ENCODE data around the gene EPS8L1. TPM values are rescaled to one million over a fixed set of nuclear protein-coding genes. Genes with fewer than 3 reads are reported as not detected.

Gene EPS8L1
- total RNA-seq, 1 donor from 2014 or later: 30.5 TPM

DNA sequence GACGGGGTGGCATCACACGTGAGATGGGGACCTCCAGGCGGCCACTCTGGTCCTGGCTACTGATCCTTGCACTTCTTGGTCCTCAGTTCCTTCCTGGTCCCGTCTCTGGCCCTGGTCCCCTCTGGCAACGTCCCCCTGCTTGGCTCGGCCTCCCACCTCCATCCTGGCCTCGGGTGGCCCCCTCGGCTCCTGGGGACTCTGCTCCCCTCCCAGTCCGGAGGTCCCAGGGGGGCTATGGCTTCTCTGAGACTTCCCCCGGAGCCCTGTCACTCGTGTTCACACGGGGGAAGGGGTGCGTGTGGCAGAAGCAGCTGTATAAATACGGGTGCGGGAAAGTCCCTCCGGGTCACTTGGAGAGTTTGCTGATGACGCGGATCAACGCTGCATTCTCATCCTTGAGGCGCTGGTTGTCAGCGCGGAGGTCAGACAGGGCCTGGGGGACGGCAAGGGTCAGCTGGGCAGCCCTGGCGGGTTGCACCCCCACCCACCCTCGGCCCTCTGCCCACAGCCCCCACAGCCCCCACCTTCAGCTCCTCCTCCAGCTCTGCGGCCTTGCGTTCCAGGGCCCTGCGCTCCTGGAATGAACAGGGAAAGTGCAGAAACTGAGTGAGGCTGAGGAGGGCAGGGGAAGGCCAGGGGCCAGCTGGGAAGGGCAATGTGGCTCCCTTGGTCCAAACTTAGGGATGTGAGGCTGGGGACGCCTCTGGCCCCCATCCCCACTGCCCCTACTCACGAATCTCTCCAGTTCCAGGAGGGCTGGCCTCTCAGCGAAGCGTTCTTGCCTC lies 15.6 kb downstream of the EPS8L1 start:
- H3K4me3 ChIP-seq (ENCODE audit: low read depth, low read length): no peak overlapping the region
- TF ChIP-seq, protein P1, sequence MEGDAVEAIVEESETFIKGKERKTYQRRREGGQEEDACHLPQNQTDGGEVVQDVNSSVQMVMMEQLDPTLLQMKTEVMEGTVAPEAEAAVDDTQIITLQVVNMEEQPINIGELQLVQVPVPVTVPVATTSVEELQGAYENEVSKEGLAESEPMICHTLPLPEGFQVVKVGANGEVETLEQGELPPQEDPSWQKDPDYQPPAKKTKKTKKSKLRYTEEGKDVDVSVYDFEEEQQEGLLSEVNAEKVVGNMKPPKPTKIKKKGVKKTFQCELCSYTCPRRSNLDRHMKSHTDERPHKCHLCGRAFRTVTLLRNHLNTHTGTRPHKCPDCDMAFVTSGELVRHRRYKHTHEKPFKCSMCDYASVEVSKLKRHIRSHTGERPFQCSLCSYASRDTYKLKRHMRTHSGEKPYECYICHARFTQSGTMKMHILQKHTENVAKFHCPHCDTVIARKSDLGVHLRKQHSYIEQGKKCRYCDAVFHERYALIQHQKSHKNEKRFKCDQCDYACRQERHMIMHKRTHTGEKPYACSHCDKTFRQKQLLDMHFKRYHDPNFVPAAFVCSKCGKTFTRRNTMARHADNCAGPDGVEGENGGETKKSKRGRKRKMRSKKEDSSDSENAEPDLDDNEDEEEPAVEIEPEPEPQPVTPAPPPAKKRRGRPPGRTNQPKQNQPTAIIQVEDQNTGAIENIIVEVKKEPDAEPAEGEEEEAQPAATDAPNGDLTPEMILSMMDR (IDR thresholded peaks at IDR 0.05; ENCODE audit: insufficient read depth, low read length, poor library complexity, severe bottlenecking): no peak
- peaks cover 4% of the 10 kb centered on the region for H3K36me3 ChIP-seq (ENCODE audit: control insufficient read depth, insufficient read depth, low read length)
- DNase-seq (ENCODE audit: low read depth): no peak
- H3K27me3 ChIP-seq (ENCODE audit: control insufficient read depth, insufficient read depth, low read length): no peaks in the 10 kb centered on the region

DNA sequence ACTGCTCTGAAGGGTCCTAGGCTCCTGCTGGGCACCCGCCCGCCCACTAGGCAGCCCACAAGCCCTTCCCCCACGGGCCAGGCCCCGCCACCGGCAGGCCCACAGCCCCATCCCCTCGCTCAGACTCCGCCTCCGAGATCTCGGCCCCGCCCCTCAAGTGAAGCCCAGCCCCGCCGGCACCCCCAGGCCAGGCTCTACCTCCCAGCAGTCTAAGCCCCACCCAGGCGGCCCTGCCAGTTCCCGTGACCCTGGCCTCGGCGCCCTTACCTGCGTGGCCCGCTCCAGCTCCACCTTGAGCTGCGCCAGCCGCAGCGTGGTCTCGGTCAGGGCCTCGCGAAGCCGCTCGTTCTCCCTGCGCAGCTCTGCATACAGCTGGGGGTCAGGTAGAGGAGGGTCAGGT lies 16.3 kb downstream of the EPS8L1 start:
- DNase-seq (ENCODE audit: low read depth): no peak
- Histone ChIP-seq H3K27me3 (ENCODE audit: control insufficient read depth, insufficient read depth, low read length) (no peaks in the 10 kb centered on the region), H3K4me3 (ENCODE audit: low read depth, low read length) (no peak overlapping the region), H3K36me3 (ENCODE audit: control insufficient read depth, insufficient read depth, low read length) (peaks cover 4% of the 10 kb centered on the region)
- TF ChIP-seq, protein P1 (IDR thresholded peaks at IDR 0.05; ENCODE audit: insufficient read depth, low read length, poor library complexity, severe bottlenecking): no peak

DNA sequence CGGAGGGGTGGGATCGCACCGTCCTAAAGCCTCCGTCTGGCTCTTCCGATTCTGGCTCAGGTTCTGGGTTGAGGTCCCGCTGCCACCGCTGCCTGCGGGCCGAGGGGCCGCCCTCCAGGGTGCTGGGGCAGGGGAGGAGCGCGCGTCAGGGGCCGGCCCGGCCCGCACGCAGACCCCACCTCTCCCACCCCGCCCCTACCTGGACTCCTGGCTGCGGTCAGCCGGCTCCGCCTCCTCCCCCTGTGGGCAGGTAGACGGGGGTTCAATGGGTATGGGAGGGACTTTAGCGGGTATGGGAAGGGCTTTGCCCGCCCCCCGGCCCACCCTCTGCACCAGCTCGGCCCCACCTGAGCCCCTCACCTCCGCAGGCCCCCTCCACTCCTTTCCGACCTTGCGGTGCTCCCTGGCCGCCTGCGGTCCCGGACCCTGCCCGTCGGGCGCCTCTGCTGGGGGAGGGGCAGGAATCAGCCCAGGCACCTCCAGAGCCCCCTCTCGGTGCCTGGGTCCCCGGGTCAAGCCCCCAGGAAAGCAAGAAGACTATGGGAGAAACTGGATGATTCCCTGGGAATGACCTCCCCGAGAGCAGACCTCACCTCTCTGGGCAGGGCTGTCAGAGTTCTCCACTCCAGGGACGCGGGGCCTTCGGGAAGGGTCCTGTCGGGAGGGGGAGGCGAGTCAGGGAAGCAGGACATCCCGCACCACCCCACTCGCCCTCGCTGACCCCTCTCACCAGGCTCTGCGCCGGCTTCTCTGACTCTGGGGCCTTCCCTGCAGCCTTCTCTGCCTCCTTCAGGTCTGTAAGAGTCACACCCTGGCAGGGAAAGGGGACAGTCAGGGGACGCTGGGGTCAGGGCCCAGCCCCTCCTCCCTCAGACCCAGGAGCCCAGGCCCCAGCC lies 17.0 kb downstream of the EPS8L1 start:
- DNase-seq (ENCODE audit: low read depth): no peak
- TF ChIP-seq, protein P1 (IDR thresholded peaks at IDR 0.05; ENCODE audit: insufficient read depth, low read length, poor library complexity, severe bottlenecking): no peak
- Histone ChIP-seq H3K27me3 (ENCODE audit: control insufficient read depth, insufficient read depth, low read length) (no peaks in the 10 kb centered on the region), H3K36me3 (ENCODE audit: control insufficient read depth, insufficient read depth, low read length) (peaks cover 4% of the 10 kb centered on the region), H3K4me3 (ENCODE audit: low read depth, low read length) (no peak overlapping the region)

DNA sequence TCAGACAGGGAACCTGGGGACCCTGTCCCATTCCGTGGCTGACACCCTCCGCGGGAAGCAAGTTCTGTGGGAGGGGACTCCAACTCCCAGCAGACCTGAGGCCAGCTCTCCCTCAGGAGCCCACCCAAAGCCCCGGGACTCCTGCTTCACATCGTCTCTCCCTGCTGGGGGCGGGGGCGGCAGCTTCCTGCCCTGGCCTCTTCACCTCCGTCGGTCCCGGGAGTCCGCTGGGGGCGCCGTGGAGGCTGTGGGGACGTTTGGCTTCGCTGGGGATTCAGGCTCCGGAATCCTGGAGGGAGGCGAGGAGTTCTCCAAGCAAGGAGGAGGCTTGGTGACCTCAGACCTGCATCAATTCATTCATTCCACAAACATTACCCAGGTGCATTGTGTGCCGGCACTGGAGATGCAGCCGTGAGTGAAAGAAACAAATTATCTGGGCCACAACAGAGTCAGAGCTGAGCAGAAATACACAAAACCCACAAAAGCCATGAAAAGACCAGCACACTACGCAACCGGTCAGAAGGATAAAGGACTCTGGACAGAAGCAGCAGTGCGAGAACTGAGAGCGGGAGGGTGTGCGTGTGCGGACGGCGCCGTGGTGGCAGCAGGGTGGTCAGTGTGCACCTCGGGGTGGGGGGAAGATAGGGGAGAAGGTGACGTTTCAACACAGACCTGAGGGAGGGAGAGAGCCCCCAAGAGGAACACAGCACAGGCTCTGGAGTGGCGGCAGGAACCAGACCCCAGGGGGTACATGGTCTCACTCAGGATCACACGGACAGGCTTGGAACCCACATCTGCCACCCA lies 19.0 kb downstream of the EPS8L1 start:
- Histone ChIP-seq H3K4me3 (ENCODE audit: low read depth, low read length) (no peak overlapping the region), H3K36me3 (ENCODE audit: control insufficient read depth, insufficient read depth, low read length) (peaks cover 3% of the 10 kb centered on the region), H3K27me3 (ENCODE audit: control insufficient read depth, insufficient read depth, low read length) (no peaks in the 10 kb centered on the region)
- TF ChIP-seq, protein P1 (IDR thresholded peaks at IDR 0.05; ENCODE audit: insufficient read depth, low read length, poor library complexity, severe bottlenecking): no peak
- no peak for DNase-seq (ENCODE audit: low read depth)

DNA sequence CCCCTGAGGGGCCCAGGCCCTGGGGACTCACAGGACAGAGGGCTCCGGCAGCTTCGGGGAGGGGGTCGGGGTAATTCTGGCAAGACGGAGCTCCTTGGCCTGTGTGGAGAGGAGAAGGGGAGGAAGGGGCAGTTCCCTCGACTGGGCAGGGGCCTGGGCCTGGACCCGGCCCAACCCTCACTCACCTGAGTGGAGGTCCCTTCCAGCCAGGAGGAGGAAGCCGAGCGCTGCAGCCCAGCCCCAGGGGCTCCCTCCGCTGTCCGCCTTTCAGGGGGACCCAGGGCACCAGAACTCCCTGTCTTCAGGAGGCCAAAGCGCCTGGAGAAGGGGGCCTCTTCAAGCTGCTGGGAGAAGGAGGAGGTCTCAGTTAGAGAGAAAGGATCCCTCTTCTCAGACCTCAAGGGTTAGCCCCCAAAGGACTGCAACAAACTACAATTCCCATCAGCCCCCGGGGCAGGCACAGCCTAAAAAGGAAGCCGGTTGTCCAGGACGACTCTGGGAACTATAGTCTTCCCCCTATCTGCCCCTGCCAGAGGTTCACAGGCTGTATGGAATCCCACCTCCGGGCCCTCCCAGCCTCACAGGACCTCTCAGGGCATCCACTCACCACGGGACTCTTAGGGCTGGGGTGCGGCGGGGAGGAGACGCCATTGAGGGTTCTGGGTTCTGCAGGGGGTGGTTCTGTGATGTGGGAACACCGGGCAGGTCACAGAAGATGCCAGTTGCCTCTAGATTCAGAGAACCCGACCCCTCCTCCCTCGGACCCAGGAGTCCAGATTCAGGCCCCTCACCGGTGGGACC lies 19.8 kb downstream of the EPS8L1 start:
- Histone ChIP-seq H3K36me3 (ENCODE audit: control insufficient read depth, insufficient read depth, low read length) (peaks cover 3% of the 10 kb centered on the region), H3K4me3 (ENCODE audit: low read depth, low read length) (no peak overlapping the region), H3K27me3 (ENCODE audit: control insufficient read depth, insufficient read depth, low read length) (no peaks in the 10 kb centered on the region)
- DNase-seq (ENCODE audit: low read depth): no peak
- TF ChIP-seq, protein P1 (IDR thresholded peaks at IDR 0.05; ENCODE audit: insufficient read depth, low read length, poor library complexity, severe bottlenecking): no peak

Data from kidney epithelial cell (primary cell).